Testis (tissue), 3 donors: Measurements from ENCODE around the gene PDE8B. TPM values are rescaled to one million over a fixed set of nuclear protein-coding genes. Genes with fewer than 3 reads are reported as not detected.

Source experiments
- DNase-seq: peaks from one replicate; pipeline ENCODE4 v3.0.0-alpha.2; 2019
- H3K27ac ChIP-seq, 2 donors: fragments of 200-600 bp; sonication (generic); one replicate each; pipeline ENCODE4 v1.5.1; 2019
- H3K27me3 ChIP-seq: fragments of 200-600 bp; sonication (generic); one replicate; pipeline ENCODE4 v1.5.1; 2019
- H3K36me3 ChIP-seq: fragments of 200-600 bp; sonication (generic); one replicate; pipeline ENCODE4 v1.5.1; 2017; ENCODE audit warnings: low read depth; ENCODE audit errors: missing control alignments
- H3K4me1 ChIP-seq: fragments of 200-600 bp; sonication (generic); one replicate; pipeline ENCODE4 v1.5.1; 2019
- H3K4me3 ChIP-seq, 2 donors: fragments of 200-600 bp; sonication (generic); one replicate each; pipeline ENCODE4 v1.5.1; 2017 to 2019
- H3K9me3 ChIP-seq: fragments of 200-600 bp; sonication (generic); one replicate; pipeline ENCODE4 v1.5.1; 2017
- CTCF ChIP-seq, 3 experiments: fragments of 450-650 bp in 2 of 3; fragments of 200-600 bp in 1 of 3; sonication (generic) in 1 of 3; IDR thresholded peaks; one replicate each; pipeline ENCODE4 v1.5.1; 2016 to 2019; ENCODE audit warnings: antibody characterized with exemption in 3 of 3, mild to moderate bottlenecking in 2 of 3, moderate library complexity in 1 of 3
- POLR2A ChIP-seq: fragments of 450-650 bp; IDR thresholded peaks from one replicate; pipeline ENCODE4 v1.6.1; 2017; ENCODE audit warnings: antibody characterized with exemption, mild to moderate bottlenecking, moderate library complexity
- WGBS, 2 donors: methylation state at CpG; one replicate each; pipeline ENCODE4 v1.1.5; 2018; 5-methylcytosine and 5-hydroxymethylcytosine counted together
- intact Hi-C: fragments of 100-400 bp; cut with DNase I; formaldehyde crosslinking; loops from one replicate; pipeline ENCODE4 v1.15.1; 2023; ENCODE audit warnings: low total_unique reads
- polyA plus RNA-seq: library from polyadenylated mRNA; stranded (reverse); fragments of 350-450 nt; fragmentation: Illumina TruSeq; extraction: RNeasy Lipid Tissue Mini Kit (QIAGEN cat#74804); gene quantifications from one replicate; pipeline ENCODE4 v1.2.3, GENCODE V29; 2014; ENCODE audit warnings: low read depth, low replicate concordance; ENCODE audit not compliant: insufficient read depth
- total RNA-seq, 2 donors: library from RNA; depleted of rRNA; stranded (reverse); fragments of >200 nt; gene quantifications; one replicate each; pipeline ENCODE4 v1.2.3, GENCODE V29; 2016

PDE8B gene
- total and polyA plus RNA-seq, 3 donors from 2014 or later: 2.0 to 7.2 (median 5.8) TPM

- Histone ChIP-seq H3K27ac (no peak overlapping the region), H3K4me1 (no peaks in the 10 kb centered on the region), H3K27me3 (no peaks in the 10 kb centered on the region), H3K36me3 (no peaks in the 10 kb centered on the region), H3K4me3 (no peak overlapping the region), H3K9me3 (no peaks in the 10 kb centered on the region)
- no peak for DNase-seq
- intact Hi-C loops: no loop called here
- WGBS, 2 donors: 87 to 90% methylated on average over 5 of the region's 5 CpGs
- TF ChIP-seq POLR2A: no peak
- TF ChIP-seq CTCF (IDR thresholded peaks at IDR 0.05): no peak
Observed at GRCh38 chr5:77425420-77425819, 214.9 kb downstream of the PDE8B start.

- Histone ChIP-seq H3K4me1 (no peaks in the 10 kb centered on the region), H3K36me3 (no peaks in the 10 kb centered on the region), H3K27me3 (no peaks in the 10 kb centered on the region), H3K27ac (no peak overlapping the region), H3K9me3 (no peaks in the 10 kb centered on the region), H3K4me3 (no peak overlapping the region)
- 64 to 66% methylated on average over 8 of the region's 8 CpGs for WGBS, 2 donors
- intact Hi-C loops: no loop called here
- DNase-seq: no peak
- TF ChIP-seq CTCF (IDR thresholded peaks at IDR 0.05): no peak
- no peak for TF ChIP-seq POLR2A
Observed at GRCh38 chr5:77425998-77426659, 215.6 kb downstream of the PDE8B start.

- intact Hi-C loops: no loop called here
- 62% methylated on average over 2 of the region's 2 CpGs for WGBS, 2 donors
- Histone ChIP-seq H3K9me3 (no peaks in the 10 kb centered on the region), H3K36me3 (no peaks in the 10 kb centered on the region), H3K4me1 (no peaks in the 10 kb centered on the region), H3K27me3 (no peaks in the 10 kb centered on the region), H3K27ac (no peak overlapping the region), H3K4me3 (no peak overlapping the region)
- no peak for DNase-seq
- no peak for TF ChIP-seq CTCF (IDR thresholded peaks at IDR 0.05)
- no peak for TF ChIP-seq POLR2A
Observed at GRCh38 chr5:77426670-77427069, 216.2 kb downstream of the PDE8B start.

- no peaks in the 10 kb centered on the region for H3K27me3 ChIP-seq
- H3K4me1 ChIP-seq: no peaks in the 10 kb centered on the region
- H3K4me3 ChIP-seq: no peak overlapping the region
- intact Hi-C loops: no loop called here
- peak overlapping the region in 1 of 2 donors; percentile 31 for H3K27ac ChIP-seq
- no peak for TF ChIP-seq POLR2A
- TF ChIP-seq CTCF (IDR thresholded peaks at IDR 0.05): no peak
- no peaks in the 10 kb centered on the region for H3K9me3 ChIP-seq
- DNase-seq: no peak
- no peaks in the 10 kb centered on the region for H3K36me3 ChIP-seq
Observed at GRCh38 chr5:77427998-77428397, 217.5 kb downstream of the PDE8B start.

- no peak overlapping the region for H3K4me3 ChIP-seq
- H3K27me3 ChIP-seq: no peaks in the 10 kb centered on the region
- no peak for TF ChIP-seq CTCF (IDR thresholded peaks at IDR 0.05)
- TF ChIP-seq POLR2A: no peak
- H3K4me1 ChIP-seq: no peaks in the 10 kb centered on the region
- intact Hi-C loops: no loop called here
- H3K9me3 ChIP-seq: no peaks in the 10 kb centered on the region
- H3K36me3 ChIP-seq: no peaks in the 10 kb centered on the region
- H3K27ac ChIP-seq: peak overlapping the region in 1 of 2 donors; percentile 31
- WGBS, 2 donors: 82 to 86% methylated on average over 5 of the region's 5 CpGs
- DNase-seq: no peak
Observed at GRCh38 chr5:77428526-77428925, 218.0 kb downstream of the PDE8B start.
